Stimulated activated naive CD4-positive, alpha-beta T cell (primary cell): ENCODE data around the gene CFAP46.
A peak's percentile ranks its signal among the peaks of the same experiment; 100 is the strongest.

Experiments
- DNase-seq, 6 experiments: peaks; one replicate each; lab custom pipeline; 2025; lab: John Stamatoyannopoulos, UW

CFAP46 gene

GRCh38 chr10:132880128-132880981, 62.0 kb downstream of the CFAP46 start:
- DNase-seq, result no peak

- no peak for DNase-seq
These were observed 62.8 kb downstream of the CFAP46 start for GRCh38 chr10:132879408-132880127.

GRCh38 chr10:132878730-132879407, 63.5 kb downstream of the CFAP46 start:
- no peak for DNase-seq

GRCh38 chr10:132878091-132878729, 64.2 kb downstream of the CFAP46 start:
- no peak for DNase-seq

- no peak for DNase-seq
These were observed 64.9 kb downstream of the CFAP46 start for GRCh38 chr10:132877473-132877872.

- DNase-seq, result no peak
These were observed 65.4 kb downstream of the CFAP46 start for GRCh38 chr10:132876993-132877431.

- no peak for DNase-seq
These were observed 66.1 kb downstream of the CFAP46 start for GRCh38 chr10:132876131-132876860.

GRCh38 chr10:132875435-132875834, 66.9 kb downstream of the CFAP46 start:
- DNase-seq, result no peak

- DNase-seq, result no peak
These were observed 69.0 kb downstream of the CFAP46 start for GRCh38 chr10:132873395-132873794.

GRCh38 chr10:132872658-132873057, 69.7 kb downstream of the CFAP46 start:
- DNase-seq, result no peak

- DNase-seq, result no peak
These were observed 71.9 kb downstream of the CFAP46 start for GRCh38 chr10:132870426-132870825.

GRCh38 chr10:132869621-132870020, 72.7 kb downstream of the CFAP46 start:
- DNase-seq, result no peak

- no peak for DNase-seq
These were observed 73.4 kb downstream of the CFAP46 start for GRCh38 chr10:132868995-132869394.

GRCh38 chr10:132867801-132868644, 74.3 kb downstream of the CFAP46 start:
- DNase-seq, result no peak

GRCh38 chr10:132866601-132867381, 75.6 kb downstream of the CFAP46 start:
- no peak for DNase-seq

GRCh38 chr10:132865851-132866600, 76.3 kb downstream of the CFAP46 start:
- DNase-seq, result no peak

GRCh38 chr10:132865171-132865631, 77.2 kb downstream of the CFAP46 start:
- no peak for DNase-seq

- DNase-seq, result peak in 1 of 6 experiments; percentile 21
These were observed 79.6 kb downstream of the CFAP46 start for GRCh38 chr10:132862485-132863420.
